H1 (cell line): ENCODE results near the gene FAM24A. TPM values are rescaled to one million over a fixed set of nuclear protein-coding genes. Genes with fewer than 3 reads are reported as not detected.

Experiments used
- BRCA1 ChIP-seq: IDR thresholded peaks from 2 replicates; pipeline ENCODE4 v1.6.1; 2012; ENCODE audit warnings: low read depth, low read length, improper control_type of control experiment
- CEBPB ChIP-seq: IDR thresholded peaks from 2 replicates; pipeline ENCODE4 v1.6.1; 2012; ENCODE audit warnings: low read depth, low read length
- CHD1 ChIP-seq: IDR thresholded peaks from 2 replicates; pipeline ENCODE4 v1.6.1; 2012; ENCODE audit warnings: low read depth, low read length, improper control_type of control experiment
- EP300 ChIP-seq, 2 experiments: IDR thresholded peaks; 1 replicate in 1 of 2; 2 replicates in 1 of 2; pipeline ENCODE4 v1.6.1; 2011 to 2012; ENCODE audit warnings: low read depth in 2 of 2, low read length in 2 of 2, mild to moderate bottlenecking in 2 of 2, borderline replicate concordance in 1 of 2, inconsistent platforms in 1 of 2, moderate library complexity in 1 of 2
- polyA plus RNA-seq, 7 experiments: library from polyadenylated mRNA; depleted of rRNA in 3 of 7; stranded (reverse) in 5 of 7; unstranded in 2 of 7; fragments of >200 nt in 5 of 7; fragments of 200-250 nt in 2 of 7; gene quantifications; 1 replicate in 5 of 7; 2 replicates in 1 of 7; 4 replicates in 1 of 7; pipeline versions ENCODE4 v1.2.1 to v1.2.3, GENCODE V29; 2011 to 2013; ENCODE audit warnings: missing spikeins in 2 of 7, mixed read lengths in 2 of 7
- total RNA-seq: library from RNA; stranded (reverse); fragmentation: NEBNext Ultra II Directional; extraction: Animal tissue kit (Norgen Biotek cat#: 25700); gene quantifications from 2 replicates; pipeline ENCODE4 v1.2.1, GENCODE V29; 2021
- TF ChIP-seq, protein P1 (sequence below): fragments of 300-600 bp; sonication (generic); IDR thresholded peaks from 2 replicates; pipeline ENCODE4 v1.7.1; 2012; ENCODE audit warnings: low read length, moderate library complexity, mild to moderate bottlenecking, inconsistent platforms; ENCODE audit not compliant: insufficient replicate concordance
- TF ChIP-seq, protein P2 (sequence below), 3 experiments: IDR thresholded peaks; 1 replicate in 2 of 3; 2 replicates in 1 of 3; pipeline versions ENCODE4 v1.5.1 to v1.6.1; 2011; ENCODE audit warnings: low read length in 3 of 3, mild to moderate bottlenecking in 3 of 3, inconsistent platforms in 2 of 3, low read depth in 1 of 3, moderate library complexity in 1 of 3; ENCODE audit not compliant: insufficient read depth in 1 of 3; ENCODE audit errors: control extremely low read depth in 1 of 3
- TF ChIP-seq, protein P3 (sequence below): IDR thresholded peaks from 2 replicates; pipeline ENCODE4 v1.6.1; 2012; ENCODE audit warnings: low read length, inconsistent platforms

The FAM24A gene
- total and polyA plus RNA-seq, 2 of the 8 experiments (the other 6 are each of a cell fraction or from before 2014, with no cell fraction given), result not detected

DNA sequence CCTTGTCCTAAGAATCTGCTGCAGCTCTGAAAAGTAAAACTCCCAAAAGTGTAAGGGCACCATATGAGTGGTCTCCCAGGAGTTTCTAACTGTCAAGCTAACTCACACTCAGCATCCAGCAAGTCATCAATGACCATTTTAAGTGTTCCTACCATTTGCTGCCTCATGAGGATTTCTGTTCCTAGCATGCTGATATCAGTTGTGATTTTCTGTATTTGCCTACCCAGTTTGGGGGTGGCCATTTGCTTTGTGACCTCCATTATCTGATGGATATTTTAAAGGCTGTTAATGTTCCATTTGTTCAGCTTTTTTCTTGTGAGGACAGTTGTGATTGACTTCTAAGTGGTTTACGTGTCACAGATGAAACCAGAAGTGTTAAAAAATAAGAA is 33.9 kb upstream of the FAM24A start (continued):
- TF ChIP-seq, protein P1, sequence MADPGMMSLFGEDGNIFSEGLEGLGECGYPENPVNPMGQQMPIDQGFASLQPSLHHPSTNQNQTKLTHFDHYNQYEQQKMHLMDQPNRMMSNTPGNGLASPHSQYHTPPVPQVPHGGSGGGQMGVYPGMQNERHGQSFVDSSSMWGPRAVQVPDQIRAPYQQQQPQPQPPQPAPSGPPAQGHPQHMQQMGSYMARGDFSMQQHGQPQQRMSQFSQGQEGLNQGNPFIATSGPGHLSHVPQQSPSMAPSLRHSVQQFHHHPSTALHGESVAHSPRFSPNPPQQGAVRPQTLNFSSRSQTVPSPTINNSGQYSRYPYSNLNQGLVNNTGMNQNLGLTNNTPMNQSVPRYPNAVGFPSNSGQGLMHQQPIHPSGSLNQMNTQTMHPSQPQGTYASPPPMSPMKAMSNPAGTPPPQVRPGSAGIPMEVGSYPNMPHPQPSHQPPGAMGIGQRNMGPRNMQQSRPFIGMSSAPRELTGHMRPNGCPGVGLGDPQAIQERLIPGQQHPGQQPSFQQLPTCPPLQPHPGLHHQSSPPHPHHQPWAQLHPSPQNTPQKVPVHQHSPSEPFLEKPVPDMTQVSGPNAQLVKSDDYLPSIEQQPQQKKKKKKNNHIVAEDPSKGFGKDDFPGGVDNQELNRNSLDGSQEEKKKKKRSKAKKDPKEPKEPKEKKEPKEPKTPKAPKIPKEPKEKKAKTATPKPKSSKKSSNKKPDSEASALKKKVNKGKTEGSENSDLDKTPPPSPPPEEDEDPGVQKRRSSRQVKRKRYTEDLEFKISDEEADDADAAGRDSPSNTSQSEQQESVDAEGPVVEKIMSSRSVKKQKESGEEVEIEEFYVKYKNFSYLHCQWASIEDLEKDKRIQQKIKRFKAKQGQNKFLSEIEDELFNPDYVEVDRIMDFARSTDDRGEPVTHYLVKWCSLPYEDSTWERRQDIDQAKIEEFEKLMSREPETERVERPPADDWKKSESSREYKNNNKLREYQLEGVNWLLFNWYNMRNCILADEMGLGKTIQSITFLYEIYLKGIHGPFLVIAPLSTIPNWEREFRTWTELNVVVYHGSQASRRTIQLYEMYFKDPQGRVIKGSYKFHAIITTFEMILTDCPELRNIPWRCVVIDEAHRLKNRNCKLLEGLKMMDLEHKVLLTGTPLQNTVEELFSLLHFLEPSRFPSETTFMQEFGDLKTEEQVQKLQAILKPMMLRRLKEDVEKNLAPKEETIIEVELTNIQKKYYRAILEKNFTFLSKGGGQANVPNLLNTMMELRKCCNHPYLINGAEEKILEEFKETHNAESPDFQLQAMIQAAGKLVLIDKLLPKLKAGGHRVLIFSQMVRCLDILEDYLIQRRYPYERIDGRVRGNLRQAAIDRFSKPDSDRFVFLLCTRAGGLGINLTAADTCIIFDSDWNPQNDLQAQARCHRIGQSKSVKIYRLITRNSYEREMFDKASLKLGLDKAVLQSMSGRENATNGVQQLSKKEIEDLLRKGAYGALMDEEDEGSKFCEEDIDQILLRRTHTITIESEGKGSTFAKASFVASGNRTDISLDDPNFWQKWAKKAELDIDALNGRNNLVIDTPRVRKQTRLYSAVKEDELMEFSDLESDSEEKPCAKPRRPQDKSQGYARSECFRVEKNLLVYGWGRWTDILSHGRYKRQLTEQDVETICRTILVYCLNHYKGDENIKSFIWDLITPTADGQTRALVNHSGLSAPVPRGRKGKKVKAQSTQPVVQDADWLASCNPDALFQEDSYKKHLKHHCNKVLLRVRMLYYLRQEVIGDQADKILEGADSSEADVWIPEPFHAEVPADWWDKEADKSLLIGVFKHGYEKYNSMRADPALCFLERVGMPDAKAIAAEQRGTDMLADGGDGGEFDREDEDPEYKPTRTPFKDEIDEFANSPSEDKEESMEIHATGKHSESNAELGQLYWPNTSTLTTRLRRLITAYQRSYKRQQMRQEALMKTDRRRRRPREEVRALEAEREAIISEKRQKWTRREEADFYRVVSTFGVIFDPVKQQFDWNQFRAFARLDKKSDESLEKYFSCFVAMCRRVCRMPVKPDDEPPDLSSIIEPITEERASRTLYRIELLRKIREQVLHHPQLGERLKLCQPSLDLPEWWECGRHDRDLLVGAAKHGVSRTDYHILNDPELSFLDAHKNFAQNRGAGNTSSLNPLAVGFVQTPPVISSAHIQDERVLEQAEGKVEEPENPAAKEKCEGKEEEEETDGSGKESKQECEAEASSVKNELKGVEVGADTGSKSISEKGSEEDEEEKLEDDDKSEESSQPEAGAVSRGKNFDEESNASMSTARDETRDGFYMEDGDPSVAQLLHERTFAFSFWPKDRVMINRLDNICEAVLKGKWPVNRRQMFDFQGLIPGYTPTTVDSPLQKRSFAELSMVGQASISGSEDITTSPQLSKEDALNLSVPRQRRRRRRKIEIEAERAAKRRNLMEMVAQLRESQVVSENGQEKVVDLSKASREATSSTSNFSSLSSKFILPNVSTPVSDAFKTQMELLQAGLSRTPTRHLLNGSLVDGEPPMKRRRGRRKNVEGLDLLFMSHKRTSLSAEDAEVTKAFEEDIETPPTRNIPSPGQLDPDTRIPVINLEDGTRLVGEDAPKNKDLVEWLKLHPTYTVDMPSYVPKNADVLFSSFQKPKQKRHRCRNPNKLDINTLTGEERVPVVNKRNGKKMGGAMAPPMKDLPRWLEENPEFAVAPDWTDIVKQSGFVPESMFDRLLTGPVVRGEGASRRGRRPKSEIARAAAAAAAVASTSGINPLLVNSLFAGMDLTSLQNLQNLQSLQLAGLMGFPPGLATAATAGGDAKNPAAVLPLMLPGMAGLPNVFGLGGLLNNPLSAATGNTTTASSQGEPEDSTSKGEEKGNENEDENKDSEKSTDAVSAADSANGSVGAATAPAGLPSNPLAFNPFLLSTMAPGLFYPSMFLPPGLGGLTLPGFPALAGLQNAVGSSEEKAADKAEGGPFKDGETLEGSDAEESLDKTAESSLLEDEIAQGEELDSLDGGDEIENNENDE, result no peak
- TF ChIP-seq, protein P2, sequence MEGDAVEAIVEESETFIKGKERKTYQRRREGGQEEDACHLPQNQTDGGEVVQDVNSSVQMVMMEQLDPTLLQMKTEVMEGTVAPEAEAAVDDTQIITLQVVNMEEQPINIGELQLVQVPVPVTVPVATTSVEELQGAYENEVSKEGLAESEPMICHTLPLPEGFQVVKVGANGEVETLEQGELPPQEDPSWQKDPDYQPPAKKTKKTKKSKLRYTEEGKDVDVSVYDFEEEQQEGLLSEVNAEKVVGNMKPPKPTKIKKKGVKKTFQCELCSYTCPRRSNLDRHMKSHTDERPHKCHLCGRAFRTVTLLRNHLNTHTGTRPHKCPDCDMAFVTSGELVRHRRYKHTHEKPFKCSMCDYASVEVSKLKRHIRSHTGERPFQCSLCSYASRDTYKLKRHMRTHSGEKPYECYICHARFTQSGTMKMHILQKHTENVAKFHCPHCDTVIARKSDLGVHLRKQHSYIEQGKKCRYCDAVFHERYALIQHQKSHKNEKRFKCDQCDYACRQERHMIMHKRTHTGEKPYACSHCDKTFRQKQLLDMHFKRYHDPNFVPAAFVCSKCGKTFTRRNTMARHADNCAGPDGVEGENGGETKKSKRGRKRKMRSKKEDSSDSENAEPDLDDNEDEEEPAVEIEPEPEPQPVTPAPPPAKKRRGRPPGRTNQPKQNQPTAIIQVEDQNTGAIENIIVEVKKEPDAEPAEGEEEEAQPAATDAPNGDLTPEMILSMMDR (IDR thresholded peaks at IDR 0.05; ENCODE audit: control extremely low read depth in 1 of 3, insufficient read depth in 1 of 3, low read depth in 1 of 3, low read length in 3 of 3), result no peak
- TF ChIP-seq BRCA1 (no peak), CEBPB (no peak), CHD1 (no peak), EP300 (IDR thresholded peaks at IDR 0.05; ENCODE audit: borderline replicate concordance in 1 of 2, low read depth in 2 of 2, low read length in 2 of 2) (no peak)
- TF ChIP-seq, protein P3, sequence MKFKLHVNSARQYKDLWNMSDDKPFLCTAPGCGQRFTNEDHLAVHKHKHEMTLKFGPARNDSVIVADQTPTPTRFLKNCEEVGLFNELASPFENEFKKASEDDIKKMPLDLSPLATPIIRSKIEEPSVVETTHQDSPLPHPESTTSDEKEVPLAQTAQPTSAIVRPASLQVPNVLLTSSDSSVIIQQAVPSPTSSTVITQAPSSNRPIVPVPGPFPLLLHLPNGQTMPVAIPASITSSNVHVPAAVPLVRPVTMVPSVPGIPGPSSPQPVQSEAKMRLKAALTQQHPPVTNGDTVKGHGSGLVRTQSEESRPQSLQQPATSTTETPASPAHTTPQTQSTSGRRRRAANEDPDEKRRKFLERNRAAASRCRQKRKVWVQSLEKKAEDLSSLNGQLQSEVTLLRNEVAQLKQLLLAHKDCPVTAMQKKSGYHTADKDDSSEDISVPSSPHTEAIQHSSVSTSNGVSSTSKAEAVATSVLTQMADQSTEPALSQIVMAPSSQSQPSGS, result no peak
